Neural cell (in vitro differentiated cells): Measurements from ENCODE around the gene CFDP1. TPM values are rescaled to one million over a fixed set of nuclear protein-coding genes. Genes with fewer than 3 reads are reported as not detected.
A peak's percentile ranks its signal among the peaks of the same experiment; 100 is the strongest.

Source experiments
- H2AFZ ChIP-seq: fragments of 200-600, 300-800 bp; sonication (generic), shearing (Covaris generic); 2 replicates; pipeline ENCODE4 v1.6.0; 2014; ENCODE audit warnings: low read depth, mild to moderate bottlenecking, antibody characterized with exemption, low read length, moderate library complexity
- H3F3A ChIP-seq: fragments of 200-600 bp; shearing (Covaris generic); 2 replicates; pipeline ENCODE4 v1.6.1; 2016; ENCODE audit warnings: mild to moderate bottlenecking, moderate library complexity, mixed read lengths, antibody characterized with exemption, low read length; ENCODE audit not compliant: insufficient read depth, poor library complexity, severe bottlenecking
- H3K27ac ChIP-seq: fragments of 200-600, 300-800 bp; sonication (generic), shearing (Covaris generic); 2 replicates; pipeline ENCODE4 v1.5.1; 2014; ENCODE audit warnings: mild to moderate bottlenecking, low read length, moderate library complexity
- H3K27me3 ChIP-seq: fragments of 300-800, 200-600 bp; sonication (generic), shearing (Covaris generic); 2 replicates; pipeline ENCODE4 v1.6.0; 2014; ENCODE audit warnings: mild to moderate bottlenecking, low read depth, low read length, moderate library complexity; ENCODE audit not compliant: insufficient read depth
- H3K36me3 ChIP-seq: fragments of 300-800, 200-600 bp; sonication (generic), shearing (Covaris generic); 2 replicates; pipeline ENCODE4 v1.5.1; 2014; ENCODE audit warnings: mild to moderate bottlenecking, antibody characterized with exemption, low read length, moderate library complexity; ENCODE audit not compliant: insufficient read depth
- H3K4me2 ChIP-seq: fragments of 300-800, 200-600 bp; sonication (generic), shearing (Covaris generic); 2 replicates; pipeline ENCODE4 v1.6.0; 2014; ENCODE audit warnings: mild to moderate bottlenecking, low read length
- H3K4me3 ChIP-seq: fragments of 300-800, 200-600 bp; sonication (generic), shearing (Covaris generic); 2 replicates; pipeline ENCODE4 v1.5.1; 2014; ENCODE audit warnings: mild to moderate bottlenecking, low read length, moderate library complexity
- H3K79me2 ChIP-seq: fragments of 200-600 bp; shearing (Covaris generic); replicated peaks from 2 replicates; pipeline ENCODE4 v1.6.0; 2014; ENCODE audit warnings: mild to moderate bottlenecking, low read length, moderate library complexity; ENCODE audit not compliant: insufficient read depth
- H3K9ac ChIP-seq: fragments of 300-800, 200-600 bp; sonication (generic), shearing (Covaris generic); 2 replicates; pipeline ENCODE4 v1.6.1; 2016; ENCODE audit warnings: mild to moderate bottlenecking, low read length, mixed read lengths
- H3K9me2 ChIP-seq: fragments of 200-600 bp; shearing (Covaris generic); 2 replicates; pipeline ENCODE4 v1.6.1; 2016; ENCODE audit warnings: mild to moderate bottlenecking, low read length, mixed read lengths; ENCODE audit not compliant: insufficient read depth
- H3K9me3 ChIP-seq: fragments of 200-600, 300-800 bp; sonication (generic), shearing (Covaris generic); 2 replicates; pipeline ENCODE4 v1.6.1; 2016; ENCODE audit warnings: mild to moderate bottlenecking, mixed run types, low read length, moderate library complexity, mixed read lengths
- H4K20me1 ChIP-seq: fragments of 200-600 bp; shearing (Covaris generic); 2 replicates; pipeline ENCODE4 v1.6.1; 2016; ENCODE audit warnings: mild to moderate bottlenecking, mixed run types; ENCODE audit not compliant: insufficient read depth
- EP300 ChIP-seq: fragments of 450-650 bp; conservative IDR thresholded peaks from 2 replicates; pipeline ENCODE4 v1.6.1; 2014; ENCODE audit warnings: antibody characterized with exemption, mild to moderate bottlenecking, moderate library complexity; ENCODE audit not compliant: poor library complexity, severe bottlenecking
- EZH2 ChIP-seq: fragments of 200-600, 300-800 bp; shearing (Covaris generic), sonication (generic); IDR thresholded peaks from 2 replicates; pipeline ENCODE4 v1.6.1; 2014; ENCODE audit warnings: antibody characterized with exemption, low read length, borderline replicate concordance, mild to moderate bottlenecking; ENCODE audit not compliant: insufficient read depth, poor library complexity, severe bottlenecking
- MXI1 ChIP-seq: fragments of 450-650 bp; conservative IDR thresholded peaks from 2 replicates; pipeline ENCODE4 v1.6.1; 2014; ENCODE audit warnings: antibody characterized with exemption, mild to moderate bottlenecking; ENCODE audit not compliant: poor library complexity, severe bottlenecking
- POLR2AphosphoS5 ChIP-seq: IDR thresholded peaks from 2 replicates; pipeline ENCODE4 v1.6.1; 2012
- RAD21 ChIP-seq: fragments of 450-650 bp; conservative IDR thresholded peaks from 2 replicates; pipeline ENCODE4 v1.6.1; 2014; ENCODE audit warnings: antibody characterized with exemption, mild to moderate bottlenecking, moderate library complexity
- SMC3 ChIP-seq: fragments of 450-650 bp; conservative IDR thresholded peaks from 2 replicates; pipeline ENCODE4 v1.6.1; 2014; ENCODE audit warnings: antibody characterized with exemption, mild to moderate bottlenecking, moderate library complexity; ENCODE audit not compliant: poor library complexity
- TAF1 ChIP-seq: IDR thresholded peaks from 2 replicates; pipeline ENCODE4 v1.6.1; 2012; ENCODE audit warnings: low read depth
- polyA plus RNA-seq: library from polyadenylated mRNA; depleted of rRNA; stranded (reverse); fragments of >200 nt; gene quantifications from 2 replicates; pipeline ENCODE4 v1.2.3, GENCODE V29; 2014
- TF ChIP-seq, protein P1 (sequence below): IDR thresholded peaks from 2 replicates; pipeline ENCODE4 v1.6.1; 2012; ENCODE audit warnings: borderline replicate concordance
- TF ChIP-seq, protein P2 (sequence below): fragments of 450-650 bp; IDR thresholded peaks from 2 replicates; pipeline ENCODE4 v1.5.1; 2014; ENCODE audit warnings: antibody characterized with exemption, mild to moderate bottlenecking, moderate library complexity; ENCODE audit not compliant: poor library complexity, severe bottlenecking

The CFDP1 gene
- polyA plus RNA-seq, 1 donor from 2014 or later, result 201 TPM

DNA sequence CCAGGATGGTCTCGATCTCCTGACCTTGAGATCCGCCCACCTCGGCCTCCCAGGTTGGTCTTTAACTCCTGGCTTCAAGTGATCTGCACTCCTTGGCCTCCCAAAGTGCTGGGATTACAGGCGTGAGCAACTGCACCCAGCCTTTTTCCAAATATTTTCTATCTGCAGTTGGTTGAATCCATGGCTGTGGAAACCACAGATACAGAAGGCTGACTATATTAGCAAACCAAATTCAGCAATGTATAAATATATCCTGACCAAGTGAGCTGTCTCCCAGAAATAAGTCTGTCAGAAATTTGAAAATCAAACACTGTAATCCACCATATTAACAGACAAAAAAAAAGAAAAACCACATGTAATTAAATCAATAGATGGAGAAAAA is 9.6 kb downstream of the CFDP1 start:
- Histone ChIP-seq H3K79me2 (peaks cover 41% of the 10 kb centered on the region), H3F3A (no peaks in the 10 kb centered on the region), H3K9me3 (no peaks in the 10 kb centered on the region), H3K27ac (no peak overlapping the region), H3K9me2 (no peaks in the 10 kb centered on the region), H2AFZ (no peak overlapping the region), H4K20me1 (no peaks in the 10 kb centered on the region), H3K4me3 (no peak overlapping the region), H3K36me3 (no peaks in the 10 kb centered on the region), H3K9ac (no peak overlapping the region), H3K27me3 (no peaks in the 10 kb centered on the region), H3K4me2 (no peak overlapping the region)
- TF ChIP-seq, protein P1, sequence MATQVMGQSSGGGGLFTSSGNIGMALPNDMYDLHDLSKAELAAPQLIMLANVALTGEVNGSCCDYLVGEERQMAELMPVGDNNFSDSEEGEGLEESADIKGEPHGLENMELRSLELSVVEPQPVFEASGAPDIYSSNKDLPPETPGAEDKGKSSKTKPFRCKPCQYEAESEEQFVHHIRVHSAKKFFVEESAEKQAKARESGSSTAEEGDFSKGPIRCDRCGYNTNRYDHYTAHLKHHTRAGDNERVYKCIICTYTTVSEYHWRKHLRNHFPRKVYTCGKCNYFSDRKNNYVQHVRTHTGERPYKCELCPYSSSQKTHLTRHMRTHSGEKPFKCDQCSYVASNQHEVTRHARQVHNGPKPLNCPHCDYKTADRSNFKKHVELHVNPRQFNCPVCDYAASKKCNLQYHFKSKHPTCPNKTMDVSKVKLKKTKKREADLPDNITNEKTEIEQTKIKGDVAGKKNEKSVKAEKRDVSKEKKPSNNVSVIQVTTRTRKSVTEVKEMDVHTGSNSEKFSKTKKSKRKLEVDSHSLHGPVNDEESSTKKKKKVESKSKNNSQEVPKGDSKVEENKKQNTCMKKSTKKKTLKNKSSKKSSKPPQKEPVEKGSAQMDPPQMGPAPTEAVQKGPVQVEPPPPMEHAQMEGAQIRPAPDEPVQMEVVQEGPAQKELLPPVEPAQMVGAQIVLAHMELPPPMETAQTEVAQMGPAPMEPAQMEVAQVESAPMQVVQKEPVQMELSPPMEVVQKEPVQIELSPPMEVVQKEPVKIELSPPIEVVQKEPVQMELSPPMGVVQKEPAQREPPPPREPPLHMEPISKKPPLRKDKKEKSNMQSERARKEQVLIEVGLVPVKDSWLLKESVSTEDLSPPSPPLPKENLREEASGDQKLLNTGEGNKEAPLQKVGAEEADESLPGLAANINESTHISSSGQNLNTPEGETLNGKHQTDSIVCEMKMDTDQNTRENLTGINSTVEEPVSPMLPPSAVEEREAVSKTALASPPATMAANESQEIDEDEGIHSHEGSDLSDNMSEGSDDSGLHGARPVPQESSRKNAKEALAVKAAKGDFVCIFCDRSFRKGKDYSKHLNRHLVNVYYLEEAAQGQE, result no peak
- no peak for TF ChIP-seq MXI1
- TF ChIP-seq EZH2, result no peak
- no peak for TF ChIP-seq SMC3
- no peak for TF ChIP-seq POLR2AphosphoS5
- TF ChIP-seq, protein P2, sequence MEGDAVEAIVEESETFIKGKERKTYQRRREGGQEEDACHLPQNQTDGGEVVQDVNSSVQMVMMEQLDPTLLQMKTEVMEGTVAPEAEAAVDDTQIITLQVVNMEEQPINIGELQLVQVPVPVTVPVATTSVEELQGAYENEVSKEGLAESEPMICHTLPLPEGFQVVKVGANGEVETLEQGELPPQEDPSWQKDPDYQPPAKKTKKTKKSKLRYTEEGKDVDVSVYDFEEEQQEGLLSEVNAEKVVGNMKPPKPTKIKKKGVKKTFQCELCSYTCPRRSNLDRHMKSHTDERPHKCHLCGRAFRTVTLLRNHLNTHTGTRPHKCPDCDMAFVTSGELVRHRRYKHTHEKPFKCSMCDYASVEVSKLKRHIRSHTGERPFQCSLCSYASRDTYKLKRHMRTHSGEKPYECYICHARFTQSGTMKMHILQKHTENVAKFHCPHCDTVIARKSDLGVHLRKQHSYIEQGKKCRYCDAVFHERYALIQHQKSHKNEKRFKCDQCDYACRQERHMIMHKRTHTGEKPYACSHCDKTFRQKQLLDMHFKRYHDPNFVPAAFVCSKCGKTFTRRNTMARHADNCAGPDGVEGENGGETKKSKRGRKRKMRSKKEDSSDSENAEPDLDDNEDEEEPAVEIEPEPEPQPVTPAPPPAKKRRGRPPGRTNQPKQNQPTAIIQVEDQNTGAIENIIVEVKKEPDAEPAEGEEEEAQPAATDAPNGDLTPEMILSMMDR, result no peak
- TF ChIP-seq EP300, result no peak
- no peak for TF ChIP-seq TAF1
- TF ChIP-seq RAD21, result no peak

DNA sequence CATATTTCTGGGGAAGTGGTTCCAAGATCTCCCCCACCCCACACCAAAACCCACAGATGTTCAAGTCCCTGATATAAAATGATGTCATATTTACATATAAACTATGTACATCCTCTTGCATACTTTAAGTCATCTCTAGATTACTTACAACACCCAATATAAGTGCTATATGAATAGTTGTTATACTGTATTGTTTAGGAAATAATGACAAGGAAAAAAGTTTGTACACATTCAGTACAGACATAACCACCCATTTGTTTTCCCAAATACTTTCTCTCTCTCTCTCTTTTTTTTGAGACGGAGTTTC is 11.5 kb downstream of the CFDP1 start:
- Histone ChIP-seq H3K9me2 (no peaks in the 10 kb centered on the region), H3K9ac (peak overlapping the region; percentile 48), H3F3A (no peaks in the 10 kb centered on the region), H3K36me3 (no peaks in the 10 kb centered on the region), H3K27me3 (no peaks in the 10 kb centered on the region), H3K79me2 (peaks cover 37% of the 10 kb centered on the region), H3K9me3 (no peaks in the 10 kb centered on the region), H3K4me2 (peak overlapping the region; percentile 65), H3K27ac (no peak overlapping the region), H2AFZ (no peak overlapping the region), H3K4me3 (no peak overlapping the region), H4K20me1 (no peaks in the 10 kb centered on the region)
- TF ChIP-seq RAD21 (no peak), TAF1 (no peak), POLR2AphosphoS5 (no peak), MXI1 (no peak), EZH2 (no peak), EP300 (no peak), SMC3 (no peak)
- TF ChIP-seq, protein P1, result no peak
- TF ChIP-seq, protein P2, result no peak
